ENCODE data around the gene TTK.
A peak's percentile ranks its signal among the peaks of the same experiment; 100 is the strongest.

Gene TTK

DNA sequence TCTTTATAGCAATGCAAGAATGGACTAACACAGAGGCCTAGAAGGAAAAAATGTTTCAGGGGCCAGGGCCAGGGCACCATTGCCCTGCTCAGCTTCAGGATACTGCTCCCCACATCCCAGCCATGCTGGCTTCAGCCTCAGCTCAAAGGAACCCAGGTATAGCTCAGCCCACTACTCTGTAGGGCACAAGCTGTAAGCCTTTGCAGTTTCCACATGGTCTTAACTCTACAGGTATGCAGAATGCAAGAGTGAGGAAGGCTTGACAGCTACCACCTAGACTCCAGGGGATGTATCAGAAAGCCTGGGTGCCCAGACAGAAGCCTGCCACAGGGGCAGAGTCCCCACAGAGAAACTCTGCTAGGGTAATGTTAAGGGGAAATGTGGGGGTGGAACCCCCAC is 10.5 kb upstream of the TTK start:
- H3K4me3 Mint-ChIP-seq: no peak overlapping the region
- TF ChIP-seq, protein P1, sequence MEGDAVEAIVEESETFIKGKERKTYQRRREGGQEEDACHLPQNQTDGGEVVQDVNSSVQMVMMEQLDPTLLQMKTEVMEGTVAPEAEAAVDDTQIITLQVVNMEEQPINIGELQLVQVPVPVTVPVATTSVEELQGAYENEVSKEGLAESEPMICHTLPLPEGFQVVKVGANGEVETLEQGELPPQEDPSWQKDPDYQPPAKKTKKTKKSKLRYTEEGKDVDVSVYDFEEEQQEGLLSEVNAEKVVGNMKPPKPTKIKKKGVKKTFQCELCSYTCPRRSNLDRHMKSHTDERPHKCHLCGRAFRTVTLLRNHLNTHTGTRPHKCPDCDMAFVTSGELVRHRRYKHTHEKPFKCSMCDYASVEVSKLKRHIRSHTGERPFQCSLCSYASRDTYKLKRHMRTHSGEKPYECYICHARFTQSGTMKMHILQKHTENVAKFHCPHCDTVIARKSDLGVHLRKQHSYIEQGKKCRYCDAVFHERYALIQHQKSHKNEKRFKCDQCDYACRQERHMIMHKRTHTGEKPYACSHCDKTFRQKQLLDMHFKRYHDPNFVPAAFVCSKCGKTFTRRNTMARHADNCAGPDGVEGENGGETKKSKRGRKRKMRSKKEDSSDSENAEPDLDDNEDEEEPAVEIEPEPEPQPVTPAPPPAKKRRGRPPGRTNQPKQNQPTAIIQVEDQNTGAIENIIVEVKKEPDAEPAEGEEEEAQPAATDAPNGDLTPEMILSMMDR (IDR thresholded peaks at IDR 0.05; ENCODE audit: unreplicated experiment in 3 of 3): no peak

DNA sequence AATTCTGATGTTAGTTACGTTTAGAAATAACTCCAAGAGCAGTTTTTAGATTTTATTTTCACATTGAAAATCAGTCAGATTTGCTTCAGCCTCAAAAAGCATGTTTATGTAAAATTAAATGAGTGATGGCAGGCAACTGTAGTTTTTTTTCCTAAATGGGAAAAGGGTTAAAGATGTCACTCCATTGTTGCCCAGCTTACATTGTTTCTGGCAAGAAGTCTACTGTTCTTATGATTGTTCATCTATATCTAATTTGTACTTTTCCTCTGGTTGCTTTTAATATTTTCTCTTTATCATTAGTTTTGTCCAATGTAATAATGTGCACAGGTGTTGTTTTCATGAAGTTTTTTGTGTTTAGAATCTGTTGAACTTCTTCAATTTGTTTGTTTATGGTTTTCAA is 6.7 kb upstream of the TTK start:
- no peak overlapping the region for H3K4me3 Mint-ChIP-seq
- H3K36me3 Mint-ChIP-seq (ENCODE audit: low read depth): no peaks in the 10 kb centered on the region
- H3K4me1 Mint-ChIP-seq: peaks cover 2% of the 10 kb centered on the region
- H3K27ac Mint-ChIP-seq: no peak overlapping the region
- TF ChIP-seq, protein P1 (IDR thresholded peaks at IDR 0.05; ENCODE audit: unreplicated experiment in 3 of 3): no peak
- H3K9me3 Mint-ChIP-seq: no peaks in the 10 kb centered on the region
- peaks cover under 1% of the 10 kb centered on the region for H3K27me3 Mint-ChIP-seq (ENCODE audit: low read depth)

More for the DNA sequence above, 10.5 kb upstream of the TTK start:
- Mint-ChIP-seq H3K36me3 (ENCODE audit: low read depth) (no peaks in the 10 kb centered on the region), H3K27me3 (ENCODE audit: low read depth) (peaks cover 6% of the 10 kb centered on the region), H3K27ac (no peak overlapping the region), H3K9me3 (no peaks in the 10 kb centered on the region), H3K4me1 (no peaks in the 10 kb centered on the region)

DNA sequence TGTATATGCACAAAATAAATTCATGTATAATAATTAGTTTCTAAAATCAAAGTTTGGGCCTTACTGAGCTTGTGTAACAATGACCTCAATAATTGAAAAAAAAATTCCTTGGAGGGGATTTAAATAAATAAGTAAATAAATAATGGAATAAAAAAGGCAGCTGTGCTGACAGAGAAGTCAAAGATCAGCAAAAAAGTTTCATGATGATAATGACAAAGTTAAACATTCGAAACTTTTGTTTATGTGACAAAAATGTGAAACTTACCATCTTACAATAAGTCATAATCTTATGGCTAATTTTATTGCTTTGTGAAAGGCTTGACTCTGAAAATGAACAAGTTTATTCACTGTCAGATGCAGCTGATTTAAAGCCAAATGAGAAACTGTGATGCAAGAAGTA is 3.1 kb upstream of the TTK start:
- TF ChIP-seq, protein P1 (IDR thresholded peaks at IDR 0.05; ENCODE audit: unreplicated experiment in 3 of 3): no peak
- H3K27me3 Mint-ChIP-seq (ENCODE audit: low read depth): no peaks in the 10 kb centered on the region
- H3K36me3 Mint-ChIP-seq (ENCODE audit: low read depth): no peaks in the 10 kb centered on the region
- no peaks in the 10 kb centered on the region for H3K9me3 Mint-ChIP-seq
- H3K27ac Mint-ChIP-seq: no peak overlapping the region
- H3K4me1 Mint-ChIP-seq: peaks cover 26% of the 10 kb centered on the region
- peak overlapping the region; percentile 13 to 37 (median 26) for H3K4me3 Mint-ChIP-seq

DNA sequence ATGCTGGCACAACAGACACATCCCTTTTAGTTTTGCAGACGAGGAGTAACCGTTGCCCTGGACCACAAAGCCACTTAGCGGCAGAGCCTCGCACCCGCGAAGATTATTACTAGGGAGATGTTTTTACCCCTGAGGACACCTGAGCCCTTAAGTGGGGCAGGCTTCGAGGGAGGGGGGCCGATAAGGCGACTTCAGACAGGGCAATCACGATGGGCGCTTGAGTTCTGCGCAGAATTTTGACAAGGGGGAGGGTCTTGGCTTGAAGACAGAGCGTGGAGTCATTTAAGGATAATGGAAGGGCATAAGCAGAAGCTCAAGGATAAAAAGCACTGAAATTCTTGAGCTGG is 650 bp upstream of the TTK start:
- H3K36me3 Mint-ChIP-seq (ENCODE audit: low read depth): no peaks in the 10 kb centered on the region
- H3K9me3 Mint-ChIP-seq: no peaks in the 10 kb centered on the region
- peak overlapping the region; percentile 54 to 91 (median 80) for H3K27ac Mint-ChIP-seq
- TF ChIP-seq, protein P1 (IDR thresholded peaks at IDR 0.05; ENCODE audit: unreplicated experiment in 3 of 3): no peak
- H3K4me3 Mint-ChIP-seq: peak overlapping the region; percentile 90 to 94 (median 93)
- peaks cover 26% of the 10 kb centered on the region for H3K4me1 Mint-ChIP-seq
- H3K27me3 Mint-ChIP-seq (ENCODE audit: low read depth): no peaks in the 10 kb centered on the region

DNA sequence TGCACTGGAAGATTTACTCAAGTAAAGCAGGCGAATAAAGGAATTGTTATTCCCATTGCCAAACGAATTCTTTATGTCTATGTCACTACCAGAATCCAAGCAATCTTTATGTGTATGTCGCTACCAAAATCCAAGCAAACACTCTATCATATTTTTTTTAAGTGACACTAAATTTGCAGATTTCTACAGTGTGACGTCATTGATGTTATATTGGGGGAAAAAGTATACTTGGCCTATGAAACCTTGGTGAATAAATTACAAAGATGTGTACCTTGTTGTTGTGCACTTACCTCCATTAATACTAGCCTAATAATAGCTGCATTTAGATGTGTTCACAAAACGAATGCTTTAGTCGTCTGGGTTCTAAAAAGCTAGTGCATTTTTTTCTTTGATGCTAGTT is 957 bp downstream of the TTK start:
- H3K4me1 Mint-ChIP-seq: peaks cover 26% of the 10 kb centered on the region
- H3K27ac Mint-ChIP-seq: peak overlapping the region in 1 of 3 experiments; percentile 91
- no peaks in the 10 kb centered on the region for H3K9me3 Mint-ChIP-seq
- H3K36me3 Mint-ChIP-seq (ENCODE audit: low read depth): peaks cover 3% of the 10 kb centered on the region
- peak overlapping the region; percentile 90 to 94 (median 93) for H3K4me3 Mint-ChIP-seq
- H3K27me3 Mint-ChIP-seq (ENCODE audit: low read depth): no peaks in the 10 kb centered on the region
- TF ChIP-seq, protein P1 (IDR thresholded peaks at IDR 0.05; ENCODE audit: unreplicated experiment in 3 of 3): no peak

DNA sequence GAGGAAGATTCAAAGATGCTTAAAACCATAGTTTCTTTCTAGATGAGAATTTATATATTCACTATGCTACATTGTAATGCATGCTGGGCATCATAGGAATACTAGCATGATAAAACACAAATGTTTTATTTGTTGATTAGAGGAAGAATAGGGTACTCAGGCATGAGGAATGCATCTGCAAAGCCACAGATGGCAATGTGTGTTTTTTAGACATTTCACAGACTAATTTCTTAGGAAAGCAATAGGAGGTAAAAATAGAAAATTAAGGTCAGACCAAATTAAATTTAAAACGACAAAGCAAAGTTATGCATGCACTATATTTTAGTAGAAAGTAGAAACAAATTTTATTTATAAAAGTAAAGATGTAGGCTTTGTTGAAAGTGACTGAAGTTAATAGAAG is 2.1 kb downstream of the TTK start:
- H3K36me3 Mint-ChIP-seq (ENCODE audit: low read depth): peaks cover 10% of the 10 kb centered on the region
- no peak overlapping the region for H3K27ac Mint-ChIP-seq
- peaks cover 26% of the 10 kb centered on the region for H3K4me1 Mint-ChIP-seq
- peak overlapping the region in 1 of 3 experiments; percentile 93 for H3K4me3 Mint-ChIP-seq
- no peaks in the 10 kb centered on the region for H3K9me3 Mint-ChIP-seq
- TF ChIP-seq, protein P1 (IDR thresholded peaks at IDR 0.05; ENCODE audit: unreplicated experiment in 3 of 3): no peak
- no peaks in the 10 kb centered on the region for H3K27me3 Mint-ChIP-seq (ENCODE audit: low read depth)

Data from nephron (organoid).